Measurements from ENCODE around the gene SLC38A1.
A peak's percentile ranks its signal among the peaks of the same experiment; 100 is the strongest.
"Not testable (repeated sequence)": the region's sequence is repeated elsewhere in the genome, so short reads cannot be mapped to it uniquely, and the experiment has no call there.

Gene SLC38A1

DNA sequence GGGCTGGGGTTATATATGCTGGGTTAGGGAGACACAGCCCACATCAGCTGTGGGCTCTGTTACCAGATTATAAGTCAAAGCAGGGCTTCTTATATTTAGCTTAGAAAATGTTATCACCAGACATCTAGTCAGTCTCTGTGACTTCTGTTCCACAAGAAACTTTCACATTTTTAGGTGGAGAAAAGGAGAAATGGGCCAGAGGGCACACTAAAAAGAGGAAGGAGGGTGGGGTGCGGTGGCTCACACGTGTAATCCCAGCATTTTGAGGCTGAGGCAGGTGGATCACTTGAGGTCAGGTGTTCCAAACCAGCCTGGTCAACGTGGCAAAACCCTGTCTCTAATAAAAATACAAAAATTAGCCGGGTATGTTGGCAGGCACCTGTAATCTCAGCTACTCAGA lies 28.0 kb upstream of the SLC38A1 start:
- TF ChIP-seq, protein P1, sequence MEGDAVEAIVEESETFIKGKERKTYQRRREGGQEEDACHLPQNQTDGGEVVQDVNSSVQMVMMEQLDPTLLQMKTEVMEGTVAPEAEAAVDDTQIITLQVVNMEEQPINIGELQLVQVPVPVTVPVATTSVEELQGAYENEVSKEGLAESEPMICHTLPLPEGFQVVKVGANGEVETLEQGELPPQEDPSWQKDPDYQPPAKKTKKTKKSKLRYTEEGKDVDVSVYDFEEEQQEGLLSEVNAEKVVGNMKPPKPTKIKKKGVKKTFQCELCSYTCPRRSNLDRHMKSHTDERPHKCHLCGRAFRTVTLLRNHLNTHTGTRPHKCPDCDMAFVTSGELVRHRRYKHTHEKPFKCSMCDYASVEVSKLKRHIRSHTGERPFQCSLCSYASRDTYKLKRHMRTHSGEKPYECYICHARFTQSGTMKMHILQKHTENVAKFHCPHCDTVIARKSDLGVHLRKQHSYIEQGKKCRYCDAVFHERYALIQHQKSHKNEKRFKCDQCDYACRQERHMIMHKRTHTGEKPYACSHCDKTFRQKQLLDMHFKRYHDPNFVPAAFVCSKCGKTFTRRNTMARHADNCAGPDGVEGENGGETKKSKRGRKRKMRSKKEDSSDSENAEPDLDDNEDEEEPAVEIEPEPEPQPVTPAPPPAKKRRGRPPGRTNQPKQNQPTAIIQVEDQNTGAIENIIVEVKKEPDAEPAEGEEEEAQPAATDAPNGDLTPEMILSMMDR (conservative IDR thresholded peaks at IDR 0.05), result no peak
- no peak overlapping the region for H3K27ac ChIP-seq

DNA sequence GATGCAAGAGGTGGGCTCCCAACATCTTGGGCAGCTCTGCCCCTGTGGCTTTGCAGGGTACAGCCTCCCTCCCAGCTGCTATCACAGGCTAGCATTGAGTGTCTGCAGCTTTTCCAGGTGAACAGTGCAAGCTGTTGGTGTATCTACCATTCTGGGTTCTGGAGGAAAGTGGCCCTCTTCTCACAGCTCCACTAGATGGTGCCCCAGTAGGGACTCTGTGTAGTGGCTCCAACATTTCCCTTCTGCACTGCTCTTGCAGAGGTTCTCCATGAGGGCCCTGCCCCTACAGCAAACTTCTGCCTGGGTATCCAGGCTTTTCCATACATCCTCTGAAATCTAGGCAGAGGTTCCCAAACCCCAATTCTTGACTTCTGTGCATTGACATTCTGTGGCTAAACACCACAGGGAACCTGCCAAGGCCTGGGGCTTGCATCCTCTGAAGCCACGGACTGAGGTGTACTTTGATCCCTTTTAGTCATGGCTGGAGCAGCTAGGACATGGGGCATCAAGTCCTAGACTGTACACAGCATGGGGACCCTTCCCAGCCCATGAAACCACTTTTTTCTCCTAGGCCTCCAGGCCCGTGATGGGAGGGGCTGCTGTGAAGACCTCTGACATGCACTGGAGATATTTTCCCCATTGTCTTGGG lies 24.0 kb upstream of the SLC38A1 start:
- H3K27ac ChIP-seq, result no peak overlapping the region
- TF ChIP-seq, protein P1 (conservative IDR thresholded peaks at IDR 0.05), result peak; percentile 12; the same call in 1 of the 2 replicates

DNA sequence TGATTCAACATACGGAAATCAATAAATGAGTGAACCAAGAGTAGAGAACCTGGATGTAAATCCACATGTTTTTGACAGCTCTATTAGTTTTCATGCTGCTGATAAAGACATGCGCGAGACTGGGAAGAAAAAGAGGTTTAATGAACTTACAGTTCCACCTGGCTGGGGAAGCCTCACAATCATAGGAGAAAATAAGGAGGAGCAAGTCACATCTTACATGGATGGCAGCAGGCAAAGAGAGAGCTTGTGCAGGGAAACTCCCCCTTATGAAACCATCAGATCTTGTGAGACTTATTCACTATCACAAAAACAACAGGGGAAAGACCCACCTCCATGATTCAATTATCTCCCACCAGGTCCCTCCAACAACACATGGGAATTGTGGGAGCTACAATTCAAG lies 23.1 kb upstream of the SLC38A1 start:
- H3K27ac ChIP-seq, result not testable (repeated sequence)

DNA sequence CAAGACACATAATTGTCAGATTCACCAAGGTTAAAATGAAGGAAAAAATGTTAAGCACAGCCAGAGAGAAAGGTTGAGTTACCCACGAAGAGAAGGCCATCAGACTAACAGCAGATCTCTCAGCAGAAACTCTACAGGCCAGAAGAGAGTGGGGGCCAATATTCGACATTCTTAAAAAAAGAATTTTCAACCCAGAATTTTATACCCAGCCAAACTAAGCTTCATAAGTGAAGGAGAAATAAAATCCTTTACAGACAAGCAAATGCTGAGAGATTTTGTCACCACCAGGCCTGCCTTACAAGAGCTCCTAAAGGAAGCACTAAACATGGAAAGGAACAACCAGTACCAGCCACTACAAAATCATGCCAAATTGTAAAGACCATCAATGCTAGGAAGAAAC lies 16.3 kb upstream of the SLC38A1 start:
- not testable (repeated sequence) for H3K27ac ChIP-seq

DNA sequence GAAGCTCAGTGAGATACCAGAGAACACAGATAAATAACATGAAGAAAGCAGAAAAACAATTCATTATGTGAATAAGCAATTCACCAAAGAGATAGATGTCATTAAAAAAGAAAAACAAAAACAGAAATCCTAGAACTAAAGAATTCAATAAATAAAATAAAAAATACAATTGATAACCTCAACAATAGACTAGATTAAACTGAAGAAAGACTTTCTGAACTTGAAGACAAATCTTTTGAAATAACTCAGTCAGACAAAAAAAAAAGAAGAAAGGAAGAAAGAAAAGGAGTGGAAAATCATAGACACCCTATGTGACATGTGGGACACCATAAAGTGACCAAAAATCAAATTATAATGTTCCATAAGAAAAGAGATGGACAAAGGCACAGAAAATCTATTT lies 14.0 kb upstream of the SLC38A1 start:
- no peak overlapping the region for H3K27ac ChIP-seq
- TF ChIP-seq, protein P1 (conservative IDR thresholded peaks at IDR 0.05), result no peak

DNA sequence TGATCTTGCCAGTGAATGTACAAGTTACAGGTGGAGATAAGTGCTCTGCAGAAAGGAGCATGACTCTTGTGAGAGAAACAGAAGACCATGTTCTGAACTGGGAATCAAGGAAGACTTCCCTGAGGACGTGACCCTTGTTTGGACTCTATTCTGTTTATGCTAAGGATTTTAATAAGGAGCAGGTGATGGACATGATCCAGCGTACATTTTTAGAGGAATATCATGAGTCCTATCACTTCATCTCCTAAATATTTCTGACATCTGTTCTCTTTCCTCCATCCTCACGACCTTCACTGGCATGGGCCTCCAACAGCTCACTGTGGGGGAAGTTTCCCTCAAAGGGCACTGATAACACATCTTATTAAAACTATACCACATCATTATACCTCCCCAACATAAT lies 7.9 kb upstream of the SLC38A1 start:
- TF ChIP-seq, protein P1 (conservative IDR thresholded peaks at IDR 0.05), result no peak
- no peak overlapping the region for H3K27ac ChIP-seq

DNA sequence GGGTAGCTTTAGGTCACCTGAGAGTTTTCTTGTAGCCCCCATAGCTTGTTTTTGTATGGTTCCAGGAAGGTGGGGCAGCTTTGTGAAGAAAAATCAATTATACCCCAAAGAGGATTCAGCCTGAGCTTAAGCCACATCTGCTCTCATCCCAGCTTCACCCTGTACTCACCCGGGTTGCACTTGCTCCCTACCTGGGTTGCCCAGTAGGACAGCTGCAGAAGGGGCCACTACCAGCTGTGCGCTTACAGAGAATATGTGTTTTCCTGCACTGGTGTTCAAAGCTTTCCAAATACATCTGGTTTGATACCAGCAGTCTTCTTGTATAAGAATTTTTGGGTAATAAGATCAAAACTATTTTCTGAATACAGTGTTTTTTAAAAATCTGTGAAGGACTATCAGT lies 3.0 kb upstream of the SLC38A1 start:
- TF ChIP-seq, protein P1 (conservative IDR thresholded peaks at IDR 0.05), result no peak
- H3K27ac ChIP-seq, result no peak overlapping the region

DNA sequence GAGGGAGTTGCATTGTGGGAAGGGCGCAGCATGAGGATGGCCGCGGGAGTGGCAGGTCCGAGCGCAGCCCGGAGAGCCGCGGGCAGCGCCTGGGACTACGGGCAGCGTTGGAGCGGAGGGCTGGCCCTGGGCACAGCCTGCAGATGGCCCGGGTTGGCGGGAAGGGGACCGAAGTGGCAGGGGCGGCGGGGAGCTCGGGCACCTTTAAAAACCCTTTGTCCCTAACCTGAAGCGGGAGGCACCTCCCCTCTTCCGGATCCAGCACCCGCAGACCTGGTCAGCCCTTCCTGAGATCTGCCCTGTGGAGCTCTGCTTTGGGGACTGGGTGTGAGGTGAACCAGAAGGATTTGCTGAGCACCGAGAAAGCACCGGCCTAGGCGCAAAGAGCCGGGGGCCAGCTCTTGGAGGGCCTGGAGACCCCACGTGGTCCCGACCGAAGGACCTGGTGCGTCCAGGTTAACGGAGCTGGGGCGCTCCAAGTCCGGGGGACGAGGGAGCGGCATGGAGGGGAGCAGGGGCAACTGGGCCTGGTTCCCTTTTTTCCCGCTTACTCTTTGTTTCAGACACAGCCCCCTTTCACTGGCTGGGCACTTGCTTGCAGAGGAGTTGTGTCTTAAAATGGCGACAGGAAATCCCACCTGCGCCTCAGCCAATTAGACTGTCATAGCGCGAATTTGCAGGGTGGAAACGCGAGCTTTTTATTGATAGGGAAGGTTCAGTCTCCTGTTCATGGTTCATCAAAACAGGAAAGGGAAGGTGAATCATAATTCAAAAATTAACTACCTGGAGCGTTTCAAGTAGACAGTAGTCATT lies 792 bp upstream of the SLC38A1 start:
- H3K27ac ChIP-seq, result peak overlapping the region; percentile 95
- TF ChIP-seq, protein P1 (conservative IDR thresholded peaks at IDR 0.05), result no peak
